Measurements from ENCODE around the gene FURIN.
A peak's percentile ranks its signal among the peaks of the same experiment; 100 is the strongest.

The FURIN gene

DNA sequence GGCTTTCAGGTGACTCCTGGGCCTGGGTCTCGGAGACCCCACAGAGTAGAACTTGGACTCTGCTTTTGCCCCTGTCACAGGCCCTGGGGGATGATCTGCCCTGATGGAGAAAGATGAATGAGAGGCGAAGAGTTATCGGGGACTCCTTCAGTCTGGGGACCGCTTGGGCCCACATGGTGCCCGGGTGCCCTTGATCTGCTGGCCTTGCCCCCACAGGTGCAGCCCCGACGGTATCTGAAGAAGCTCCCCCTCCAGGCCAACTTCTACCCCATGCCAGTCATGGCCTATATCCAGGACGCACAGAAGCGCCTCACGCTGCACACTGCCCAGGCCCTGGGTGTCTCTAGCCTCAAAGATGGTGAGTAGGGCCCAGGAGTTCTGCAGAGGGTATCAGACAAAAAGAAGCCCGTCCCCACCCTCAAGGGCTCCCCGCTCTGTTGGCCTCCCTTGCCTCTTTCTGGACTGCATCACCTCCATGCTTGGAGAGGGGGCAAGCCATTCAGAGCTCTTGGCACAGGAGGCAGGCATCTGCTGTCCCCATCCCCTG is 45.1 kb downstream of the FURIN start:
- WGBS (ENCODE audit: extremely low coverage, insufficient coverage, low lambda C conversion rate) = no CpG with 5 or more reads among the region's 12 CpGs
- no peak overlapping the region for H4K5ac ChIP-seq (ENCODE audit: low read length)
- no peak overlapping the region for H2AK5ac ChIP-seq (ENCODE audit: low read length)
- H3K27ac ChIP-seq (ENCODE audit: low read depth, low read length) = no peak overlapping the region
- no peak overlapping the region for H3K23ac ChIP-seq (ENCODE audit: low read length)
- no peaks in the 10 kb centered on the region for H3K4me1 ChIP-seq (ENCODE audit: control insufficient read depth, low read depth, low read length)
- no peak overlapping the region for H3K9ac ChIP-seq (ENCODE audit: low read length)
- H3K79me2 ChIP-seq (ENCODE audit: control insufficient read depth, insufficient read depth, low read length) = no peaks in the 10 kb centered on the region
- H3K18ac ChIP-seq (ENCODE audit: low read length) = no peak overlapping the region
- no peak overlapping the region for H2BK5ac ChIP-seq (ENCODE audit: low read length)
- DNase-seq = no peak
- H3K27me3 ChIP-seq (ENCODE audit: insufficient read depth, low read length, poor library complexity) = no peaks in the 10 kb centered on the region
- H2BK15ac ChIP-seq (replicated peaks; ENCODE audit: low read depth) = no peak overlapping the region
- H4K8ac ChIP-seq (ENCODE audit: low read depth, low read length) = no peak overlapping the region
- no peak overlapping the region for H3K4me3 ChIP-seq (ENCODE audit: low read length)
- H3K56ac ChIP-seq (ENCODE audit: low read length) = no peak overlapping the region
- H3K79me1 ChIP-seq (ENCODE audit: low read length) = no peaks in the 10 kb centered on the region
- no peaks in the 10 kb centered on the region for H3K36me3 ChIP-seq (ENCODE audit: control insufficient read depth, insufficient read depth, low read length)
- H3K4ac ChIP-seq (ENCODE audit: low read depth, low read length) = no peak overlapping the region
- H3K4me2 ChIP-seq (ENCODE audit: low read length) = no peak overlapping the region
- no peak overlapping the region for H2BK120ac ChIP-seq (ENCODE audit: low read depth, low read length)

DNA sequence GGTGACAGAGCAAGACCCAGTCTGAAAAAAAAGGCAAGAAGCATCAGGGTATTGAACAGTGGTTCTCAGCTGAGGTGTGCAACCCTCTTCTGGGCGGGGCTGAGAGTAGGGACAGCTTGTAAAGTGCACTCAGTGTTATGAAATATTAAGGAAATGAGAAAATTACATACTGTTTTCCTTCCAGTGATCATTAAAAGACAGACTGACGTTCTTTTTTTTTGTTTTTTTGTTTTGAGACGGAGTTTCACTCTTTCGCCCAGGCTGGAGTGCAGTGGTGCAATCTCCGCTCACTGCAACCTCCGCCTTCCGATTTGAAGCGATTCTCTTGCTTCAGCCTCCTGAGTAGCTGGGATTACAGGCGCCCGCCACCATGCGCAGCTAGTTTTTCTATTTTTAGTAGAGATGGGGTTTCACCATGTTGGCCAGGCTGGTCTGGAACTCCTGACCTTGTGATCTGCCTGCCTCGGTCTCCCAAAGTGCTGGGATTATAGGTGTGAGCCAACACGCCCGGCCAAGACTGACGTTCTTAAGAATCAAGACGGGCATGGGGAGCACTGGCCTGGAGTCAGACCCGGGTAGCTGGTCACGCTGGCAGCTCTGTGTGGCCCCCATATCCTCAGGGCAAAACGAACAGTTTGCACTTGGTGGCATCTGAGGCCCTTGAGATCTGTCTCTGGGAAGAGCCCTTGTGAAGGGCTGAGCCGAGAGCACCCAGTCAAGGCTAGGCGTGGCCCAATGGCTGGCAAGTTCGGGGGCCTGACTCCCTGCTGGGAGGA is 46.1 kb downstream of the FURIN start:
- Histone ChIP-seq H3K18ac (ENCODE audit: low read length) (no peak overlapping the region), H3K36me3 (ENCODE audit: control insufficient read depth, insufficient read depth, low read length) (no peaks in the 10 kb centered on the region), H3K9ac (ENCODE audit: low read length) (no peak overlapping the region), H3K79me2 (ENCODE audit: control insufficient read depth, insufficient read depth, low read length) (no peaks in the 10 kb centered on the region), H2BK15ac (replicated peaks; ENCODE audit: low read depth) (no peak overlapping the region), H3K56ac (ENCODE audit: low read length) (no peak overlapping the region), H3K4me3 (ENCODE audit: low read length) (no peak overlapping the region), H3K4me2 (ENCODE audit: low read length) (no peak overlapping the region), H2AK5ac (ENCODE audit: low read length) (no peak overlapping the region), H2BK5ac (ENCODE audit: low read length) (no peak overlapping the region), H4K5ac (ENCODE audit: low read length) (no peak overlapping the region), H3K27me3 (ENCODE audit: insufficient read depth, low read length, poor library complexity) (no peaks in the 10 kb centered on the region), H2BK120ac (ENCODE audit: low read depth, low read length) (no peak overlapping the region), H3K4me1 (ENCODE audit: control insufficient read depth, low read depth, low read length) (no peaks in the 10 kb centered on the region), H3K27ac (ENCODE audit: low read depth, low read length) (no peak overlapping the region), H3K23ac (ENCODE audit: low read length) (no peak overlapping the region), H3K4ac (ENCODE audit: low read depth, low read length) (no peak overlapping the region), H4K8ac (ENCODE audit: low read depth, low read length) (no peak overlapping the region), H3K79me1 (ENCODE audit: low read length) (no peaks in the 10 kb centered on the region)
- WGBS (ENCODE audit: extremely low coverage, insufficient coverage, low lambda C conversion rate) = no CpG with 5 or more reads among the region's 22 CpGs
- no peak for DNase-seq

- no peaks in the 10 kb centered on the region for H3K4me1 ChIP-seq (ENCODE audit: control insufficient read depth, low read depth, low read length)
- no peak overlapping the region for H2BK5ac ChIP-seq (ENCODE audit: low read length)
- H3K23ac ChIP-seq (ENCODE audit: low read length) = no peak overlapping the region
- H3K36me3 ChIP-seq (ENCODE audit: control insufficient read depth, insufficient read depth, low read length) = no peaks in the 10 kb centered on the region
- H3K4ac ChIP-seq (ENCODE audit: low read depth, low read length) = no peak overlapping the region
- H4K8ac ChIP-seq (ENCODE audit: low read depth, low read length) = no peak overlapping the region
- H3K18ac ChIP-seq (ENCODE audit: low read length) = no peak overlapping the region
- H3K56ac ChIP-seq (ENCODE audit: low read length) = no peak overlapping the region
- H3K9ac ChIP-seq (ENCODE audit: low read length) = no peak overlapping the region
- H3K79me1 ChIP-seq (ENCODE audit: low read length) = no peaks in the 10 kb centered on the region
- no peak for DNase-seq
- no peak overlapping the region for H3K4me2 ChIP-seq (ENCODE audit: low read length)
- H2BK15ac ChIP-seq (replicated peaks; ENCODE audit: low read depth) = no peak overlapping the region
- H2AK5ac ChIP-seq (ENCODE audit: low read length) = no peak overlapping the region
- no peak overlapping the region for H4K5ac ChIP-seq (ENCODE audit: low read length)
- WGBS (ENCODE audit: extremely low coverage, insufficient coverage, low lambda C conversion rate) = no CpG with 5 or more reads among the region's 7 CpGs
- no peaks in the 10 kb centered on the region for H3K27me3 ChIP-seq (ENCODE audit: insufficient read depth, low read length, poor library complexity)
- no peak overlapping the region for H3K4me3 ChIP-seq (ENCODE audit: low read length)
- H3K27ac ChIP-seq (ENCODE audit: low read depth, low read length) = no peak overlapping the region
- H3K79me2 ChIP-seq (ENCODE audit: control insufficient read depth, insufficient read depth, low read length) = no peaks in the 10 kb centered on the region
- H2BK120ac ChIP-seq (ENCODE audit: low read depth, low read length) = no peak overlapping the region
These were observed 46.9 kb downstream of the FURIN start for GRCh38 chr15:90915216-90915807.

DNA sequence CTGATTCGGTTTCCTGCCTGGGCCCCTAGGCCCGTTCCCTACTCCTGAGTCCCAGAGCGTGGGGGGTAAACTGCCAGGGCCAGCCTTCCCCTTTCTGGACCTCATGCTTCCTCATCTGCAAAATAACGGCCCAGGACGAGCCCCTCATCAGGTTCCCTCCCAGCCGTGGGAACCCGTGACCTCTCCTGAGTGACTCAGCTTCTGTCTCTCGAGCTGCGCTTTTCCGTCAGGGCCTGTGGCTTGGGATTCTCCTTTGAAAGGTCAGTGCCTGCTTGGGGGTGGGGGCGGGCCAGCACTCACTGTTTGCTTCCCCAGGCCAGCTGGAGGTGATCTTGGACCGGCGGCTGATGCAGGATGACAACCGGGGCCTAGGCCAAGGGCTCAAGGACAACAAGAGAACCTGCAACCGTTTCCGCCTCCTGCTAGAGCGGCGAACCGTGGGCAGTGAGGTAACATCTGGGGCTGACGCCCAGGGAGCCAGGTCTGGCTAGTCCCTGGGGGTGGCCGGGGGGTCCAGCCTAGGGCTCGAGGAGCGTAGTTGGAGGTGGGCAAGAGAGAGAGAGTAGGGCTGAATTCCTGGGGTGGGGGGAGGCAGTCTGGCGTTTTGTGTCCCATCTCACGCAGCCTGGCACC is 47.5 kb downstream of the FURIN start:
- Histone ChIP-seq H3K9ac (ENCODE audit: low read length) (no peak overlapping the region), H3K4me2 (ENCODE audit: low read length) (no peak overlapping the region), H3K79me1 (ENCODE audit: low read length) (no peaks in the 10 kb centered on the region), H3K23ac (ENCODE audit: low read length) (no peak overlapping the region), H3K27ac (ENCODE audit: low read depth, low read length) (no peak overlapping the region), H3K4ac (ENCODE audit: low read depth, low read length) (no peak overlapping the region), H3K4me3 (ENCODE audit: low read length) (no peak overlapping the region), H3K18ac (ENCODE audit: low read length) (no peak overlapping the region), H3K27me3 (ENCODE audit: insufficient read depth, low read length, poor library complexity) (no peaks in the 10 kb centered on the region), H2BK120ac (ENCODE audit: low read depth, low read length) (no peak overlapping the region), H2BK5ac (ENCODE audit: low read length) (no peak overlapping the region), H2AK5ac (ENCODE audit: low read length) (no peak overlapping the region), H2BK15ac (replicated peaks; ENCODE audit: low read depth) (no peak overlapping the region), H3K4me1 (ENCODE audit: control insufficient read depth, low read depth, low read length) (no peaks in the 10 kb centered on the region), H3K36me3 (ENCODE audit: control insufficient read depth, insufficient read depth, low read length) (no peaks in the 10 kb centered on the region), H3K56ac (ENCODE audit: low read length) (no peak overlapping the region), H4K8ac (ENCODE audit: low read depth, low read length) (no peak overlapping the region), H3K79me2 (ENCODE audit: control insufficient read depth, insufficient read depth, low read length) (no peaks in the 10 kb centered on the region), H4K5ac (ENCODE audit: low read length) (no peak overlapping the region)
- DNase-seq = peak; percentile 28
- no CpG with 5 or more reads among the region's 25 CpGs for WGBS (ENCODE audit: extremely low coverage, insufficient coverage, low lambda C conversion rate)

DNA sequence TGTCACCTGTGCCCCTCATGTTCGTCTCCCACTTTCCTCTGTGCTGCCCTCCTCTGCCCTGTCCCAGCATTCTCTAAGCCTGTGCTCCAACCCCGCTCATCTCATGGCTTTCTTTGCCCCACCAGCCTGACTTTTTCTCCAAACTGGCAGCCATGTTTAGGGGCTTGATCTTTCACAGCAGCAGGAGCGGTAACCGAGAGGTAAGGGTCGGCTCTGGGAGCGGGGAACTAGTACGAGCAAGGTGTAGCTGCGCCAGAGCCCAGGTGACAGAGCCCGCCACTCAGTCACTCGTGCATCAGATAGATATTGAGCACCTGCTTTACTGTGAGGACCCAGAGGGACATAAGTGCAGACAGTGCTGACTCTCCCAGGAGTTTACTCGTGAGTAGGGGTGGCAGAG is 48.1 kb downstream of the FURIN start:
- Histone ChIP-seq H3K4me2 (ENCODE audit: low read length) (no peak overlapping the region), H2AK5ac (ENCODE audit: low read length) (no peak overlapping the region), H3K56ac (ENCODE audit: low read length) (no peak overlapping the region), H3K27ac (ENCODE audit: low read depth, low read length) (no peak overlapping the region), H2BK120ac (ENCODE audit: low read depth, low read length) (no peak overlapping the region), H3K4me1 (ENCODE audit: control insufficient read depth, low read depth, low read length) (no peaks in the 10 kb centered on the region), H3K36me3 (ENCODE audit: control insufficient read depth, insufficient read depth, low read length) (no peaks in the 10 kb centered on the region), H2BK15ac (replicated peaks; ENCODE audit: low read depth) (no peak overlapping the region), H3K18ac (ENCODE audit: low read length) (no peak overlapping the region), H4K5ac (ENCODE audit: low read length) (no peak overlapping the region), H3K79me2 (ENCODE audit: control insufficient read depth, insufficient read depth, low read length) (no peaks in the 10 kb centered on the region), H3K4ac (ENCODE audit: low read depth, low read length) (no peak overlapping the region), H3K9ac (ENCODE audit: low read length) (no peak overlapping the region), H3K27me3 (ENCODE audit: insufficient read depth, low read length, poor library complexity) (no peaks in the 10 kb centered on the region), H4K8ac (ENCODE audit: low read depth, low read length) (no peak overlapping the region), H3K23ac (ENCODE audit: low read length) (no peak overlapping the region), H3K79me1 (ENCODE audit: low read length) (no peaks in the 10 kb centered on the region), H2BK5ac (ENCODE audit: low read length) (no peak overlapping the region), H3K4me3 (ENCODE audit: low read length) (no peak overlapping the region)
- DNase-seq = no peak
- whole genome bisulfite sequencing (ENCODE audit: extremely low coverage, insufficient coverage, low lambda C conversion rate) = no CpG with 5 or more reads among the region's 11 CpGs

Data from mesendoderm (in vitro differentiated cells).